ENCODE results near the gene FAM107B. TPM values are rescaled to one million over a fixed set of nuclear protein-coding genes. Genes with fewer than 3 reads are reported as not detected.

Gene FAM107B
- total and polyA plus RNA-seq, 10 of the 15 experiments (the other 5 are each of a cell fraction or from before 2014, with no cell fraction given), result 22.9 to 162 (median 86.6) TPM

DNA sequence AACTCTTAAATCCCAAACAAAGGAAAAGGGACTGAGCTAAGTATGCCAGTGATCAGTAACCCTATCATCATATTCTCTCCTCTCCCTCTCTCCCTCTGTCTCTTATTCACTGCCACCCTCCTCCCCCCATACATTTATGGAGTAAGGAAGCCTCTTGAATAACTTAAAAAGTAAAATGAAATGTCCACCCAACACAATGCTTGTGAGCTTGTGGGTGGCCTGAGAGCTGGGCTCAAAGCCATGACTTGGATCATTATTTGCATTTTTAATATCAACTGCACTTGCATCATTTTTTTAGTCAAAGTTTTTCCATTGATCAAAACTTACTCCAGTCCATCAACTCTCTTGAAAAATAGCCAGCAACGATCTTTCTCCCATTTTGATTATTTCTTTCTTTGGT, 46.8 kb downstream of the FAM107B start (continued):
- TF ChIP-seq, protein P1, sequence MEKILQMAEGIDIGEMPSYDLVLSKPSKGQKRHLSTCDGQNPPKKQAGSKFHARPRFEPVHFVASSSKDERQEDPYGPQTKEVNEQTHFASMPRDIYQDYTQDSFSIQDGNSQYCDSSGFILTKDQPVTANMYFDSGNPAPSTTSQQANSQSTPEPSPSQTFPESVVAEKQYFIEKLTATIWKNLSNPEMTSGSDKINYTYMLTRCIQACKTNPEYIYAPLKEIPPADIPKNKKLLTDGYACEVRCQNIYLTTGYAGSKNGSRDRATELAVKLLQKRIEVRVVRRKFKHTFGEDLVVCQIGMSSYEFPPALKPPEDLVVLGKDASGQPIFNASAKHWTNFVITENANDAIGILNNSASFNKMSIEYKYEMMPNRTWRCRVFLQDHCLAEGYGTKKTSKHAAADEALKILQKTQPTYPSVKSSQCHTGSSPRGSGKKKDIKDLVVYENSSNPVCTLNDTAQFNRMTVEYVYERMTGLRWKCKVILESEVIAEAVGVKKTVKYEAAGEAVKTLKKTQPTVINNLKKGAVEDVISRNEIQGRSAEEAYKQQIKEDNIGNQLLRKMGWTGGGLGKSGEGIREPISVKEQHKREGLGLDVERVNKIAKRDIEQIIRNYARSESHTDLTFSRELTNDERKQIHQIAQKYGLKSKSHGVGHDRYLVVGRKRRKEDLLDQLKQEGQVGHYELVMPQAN (conservative IDR thresholded peaks at IDR 0.05), result no peak
- TF ChIP-seq TAF1 (IDR thresholded peaks at IDR 0.05; ENCODE audit: borderline replicate concordance, low read depth, low read length) (no peak), POLR2AphosphoS2 (IDR thresholded peaks at IDR 0.05; ENCODE audit: low read depth, low read length) (no peak)

DNA sequence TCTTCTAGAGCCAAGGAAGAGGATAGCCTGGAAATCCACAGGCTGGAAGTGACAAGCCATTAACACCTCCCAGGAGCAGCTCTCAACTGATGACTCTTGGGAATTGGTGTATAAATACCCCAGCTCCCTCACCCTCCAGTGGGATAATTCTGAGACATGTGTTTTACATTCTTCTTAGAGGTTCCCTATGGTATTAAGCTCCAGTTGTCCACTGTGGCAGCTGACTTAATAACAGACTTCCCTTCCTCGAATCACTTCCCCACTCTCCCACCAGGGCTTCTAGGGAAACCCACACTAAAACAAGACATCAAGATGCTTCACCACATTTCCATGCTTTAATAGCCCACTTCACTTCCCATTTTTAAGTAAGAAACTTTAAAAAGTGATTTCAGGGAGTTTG, 47.2 kb downstream of the FAM107B start:
- ChIA-PET POLR2A (no interaction called here), SMC1A (ENCODE audit: uncharacterized antibody, unreplicated experiment) (interaction anchor here (1.1 to 1.2 kb wide), 2 partner anchors 11 to 74 kb away, joined by 3 read pairs; no protein-coding TSS in a partner anchor), CTCF (interaction anchor here (1.4 kb wide), 1 partner anchor 95 kb away, joined by 3 read pairs; no protein-coding TSS in a partner anchor), RAD21 (ENCODE audit: unreplicated experiment) (no interaction called here)
- no TSS peak for BruUV-seq (replicated peaks)
- TF ChIP-seq, protein P2, sequence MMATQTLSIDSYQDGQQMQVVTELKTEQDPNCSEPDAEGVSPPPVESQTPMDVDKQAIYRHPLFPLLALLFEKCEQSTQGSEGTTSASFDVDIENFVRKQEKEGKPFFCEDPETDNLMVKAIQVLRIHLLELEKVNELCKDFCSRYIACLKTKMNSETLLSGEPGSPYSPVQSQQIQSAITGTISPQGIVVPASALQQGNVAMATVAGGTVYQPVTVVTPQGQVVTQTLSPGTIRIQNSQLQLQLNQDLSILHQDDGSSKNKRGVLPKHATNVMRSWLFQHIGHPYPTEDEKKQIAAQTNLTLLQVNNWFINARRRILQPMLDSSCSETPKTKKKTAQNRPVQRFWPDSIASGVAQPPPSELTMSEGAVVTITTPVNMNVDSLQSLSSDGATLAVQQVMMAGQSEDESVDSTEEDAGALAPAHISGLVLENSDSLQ (IDR thresholded peaks at IDR 0.05), result no peak
- TF ChIP-seq FOXM1 (IDR thresholded peaks at IDR 0.05; ENCODE audit: low read depth, low read length) (no peak), POU2F2 (IDR thresholded peaks at IDR 0.05; ENCODE audit: borderline replicate concordance, low read depth, low read length) (no peak), NFYB (IDR thresholded peaks at IDR 0.05; ENCODE audit: insufficient read depth, low read depth, low read length) (no peak), RAD21 (IDR thresholded peaks at IDR 0.05; ENCODE audit: insufficient read depth, low read depth, low read length) (no peak), ZNF217 (IDR thresholded peaks at IDR 0.05) (no peak), FOXK2 (IDR thresholded peaks at IDR 0.05) (no peak)
- TF ChIP-seq, protein P3, sequence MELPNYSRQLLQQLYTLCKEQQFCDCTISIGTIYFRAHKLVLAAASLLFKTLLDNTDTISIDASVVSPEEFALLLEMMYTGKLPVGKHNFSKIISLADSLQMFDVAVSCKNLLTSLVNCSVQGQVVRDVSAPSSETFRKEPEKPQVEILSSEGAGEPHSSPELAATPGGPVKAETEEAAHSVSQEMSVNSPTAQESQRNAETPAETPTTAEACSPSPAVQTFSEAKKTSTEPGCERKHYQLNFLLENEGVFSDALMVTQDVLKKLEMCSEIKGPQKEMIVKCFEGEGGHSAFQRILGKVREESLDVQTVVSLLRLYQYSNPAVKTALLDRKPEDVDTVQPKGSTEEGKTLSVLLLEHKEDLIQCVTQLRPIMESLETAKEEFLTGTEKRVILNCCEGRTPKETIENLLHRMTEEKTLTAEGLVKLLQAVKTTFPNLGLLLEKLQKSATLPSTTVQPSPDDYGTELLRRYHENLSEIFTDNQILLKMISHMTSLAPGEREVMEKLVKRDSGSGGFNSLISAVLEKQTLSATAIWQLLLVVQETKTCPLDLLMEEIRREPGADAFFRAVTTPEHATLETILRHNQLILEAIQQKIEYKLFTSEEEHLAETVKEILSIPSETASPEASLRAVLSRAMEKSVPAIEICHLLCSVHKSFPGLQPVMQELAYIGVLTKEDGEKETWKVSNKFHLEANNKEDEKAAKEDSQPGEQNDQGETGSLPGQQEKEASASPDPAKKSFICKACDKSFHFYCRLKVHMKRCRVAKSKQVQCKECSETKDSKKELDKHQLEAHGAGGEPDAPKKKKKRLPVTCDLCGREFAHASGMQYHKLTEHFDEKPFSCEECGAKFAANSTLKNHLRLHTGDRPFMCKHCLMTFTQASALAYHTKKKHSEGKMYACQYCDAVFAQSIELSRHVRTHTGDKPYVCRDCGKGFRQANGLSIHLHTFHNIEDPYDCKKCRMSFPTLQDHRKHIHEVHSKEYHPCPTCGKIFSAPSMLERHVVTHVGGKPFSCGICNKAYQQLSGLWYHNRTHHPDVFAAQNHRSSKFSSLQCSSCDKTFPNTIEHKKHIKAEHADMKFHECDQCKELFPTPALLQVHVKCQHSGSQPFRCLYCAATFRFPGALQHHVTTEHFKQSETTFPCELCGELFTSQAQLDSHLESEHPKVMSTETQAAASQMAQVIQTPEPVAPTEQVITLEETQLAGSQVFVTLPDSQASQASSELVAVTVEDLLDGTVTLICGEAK (IDR thresholded peaks at IDR 0.05; ENCODE audit: borderline replicate concordance), result no peak
- DNase-seq (ENCODE audit: low read depth, low spot score), result no peak
- Histone ChIP-seq H3K9ac (ENCODE audit: control insufficient read depth, insufficient read depth, low read length) (no peak overlapping the region), H3K4me3 (no peak overlapping the region), H2AFZ (ENCODE audit: control insufficient read depth, low read depth, low read length) (no peak overlapping the region), H4K20me1 (ENCODE audit: control insufficient read depth, insufficient read depth) (no peaks in the 10 kb centered on the region), H3K27me3 (replicated peaks in 1 of 2; ENCODE audit: control insufficient read depth in 2 of 2, insufficient read depth in 2 of 2, low read length in 1 of 2) (peaks cover 0 to 3% of the 10 kb centered on the region in 2 experiments; a peak in 1 of 4 replicates), H3K79me2 (ENCODE audit: control insufficient read depth, insufficient read depth, low read length) (no peaks in the 10 kb centered on the region), H3K4me2 (ENCODE audit: control insufficient read depth, insufficient read depth) (no peak overlapping the region), H3K9me3 (replicated peaks; ENCODE audit: control insufficient read depth, insufficient read depth, low read length) (peaks cover 2% of the 10 kb centered on the region; the same call in 1 of the 3 replicates), H3K4me1 (ENCODE audit: control insufficient read depth, insufficient read depth, low read length) (no peaks in the 10 kb centered on the region), H3K36me3 (ENCODE audit: control insufficient read depth in 2 of 2, insufficient read depth in 2 of 2, low read length in 1 of 2) (no peaks in the 10 kb centered on the region), H3K27ac (ENCODE audit: control insufficient read depth, insufficient read depth) (no peak overlapping the region)
- ATAC-seq, result no peak
- in situ Hi-C loops (cut with MboI) (no loop called here), intact Hi-C loops (cut with micrococcal nuclease; ENCODE audit: unreplicated experiment) (no loop called here)
- WGBS (ENCODE audit: insufficient coverage, insufficient replicate concordance, low lambda C conversion rate, missing lambda C conversion rate), result 5% methylated on average over 1 of the region's 1 CpG
- no peak for FAIRE-seq

Measured in GM12878 (cell line).